ENCODE results near the gene IP6K2.

IP6K2 gene

DNA sequence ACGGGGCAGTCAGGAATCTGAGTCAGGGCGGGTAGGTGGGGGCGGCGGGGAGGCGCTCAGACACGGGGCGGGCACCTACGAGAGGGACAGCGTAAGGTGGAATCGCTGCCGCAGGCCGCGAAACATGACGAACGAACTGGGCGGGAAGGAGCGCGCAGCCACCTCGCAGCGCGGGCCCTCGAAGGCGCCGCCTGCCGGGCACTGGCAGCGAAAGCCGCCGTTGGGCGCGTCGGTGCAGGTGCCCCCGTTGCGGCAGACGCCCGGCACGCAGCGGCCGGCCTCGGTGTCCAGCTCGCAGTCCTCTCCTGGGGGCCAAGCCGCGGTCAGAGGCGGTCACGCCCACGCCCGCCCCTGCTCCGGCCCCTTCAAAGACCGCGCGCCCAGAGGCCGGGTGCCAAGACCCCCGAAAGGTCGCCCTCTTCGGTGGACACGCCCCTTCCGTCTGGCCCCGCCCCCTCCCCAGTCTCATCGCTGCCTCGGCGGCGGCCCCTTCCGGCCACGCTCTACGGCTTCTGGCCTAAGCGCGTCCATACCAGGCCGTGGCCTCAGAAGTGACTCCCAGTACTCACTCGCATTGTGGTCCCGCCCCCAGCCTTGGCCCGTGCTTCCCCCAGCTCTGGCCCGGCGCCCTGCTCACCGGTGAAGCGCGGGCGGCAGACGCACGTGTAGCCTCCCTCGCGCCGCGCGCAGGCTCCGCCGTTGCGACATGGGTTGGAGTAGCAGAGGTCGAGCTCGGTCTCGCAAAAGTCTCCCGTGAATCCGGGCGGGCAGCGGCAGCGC is 60.8 kb downstream of the IP6K2 start:
- TF ChIP-seq POLR2AphosphoS5 (IDR thresholded peaks at IDR 0.05; ENCODE audit: low read depth, low read length) (no peak), REST (IDR thresholded peaks at IDR 0.05; ENCODE audit: insufficient read depth in 1 of 2, low read depth in 2 of 2, low read length in 2 of 2) (no peak), FOXP2 (optimal IDR thresholded peaks at IDR 0.05; ENCODE audit: borderline replicate concordance, extremely low read depth, extremely low read length, insufficient read depth) (no peak), SIN3A (IDR thresholded peaks at IDR 0.05; ENCODE audit: borderline replicate concordance, insufficient read depth, low read length) (no peak)

GRCh38 chr3:48655606-48656005 is 61.4 kb downstream of the IP6K2 start:
- no peak for TF ChIP-seq FOXP2 (optimal IDR thresholded peaks at IDR 0.05; ENCODE audit: borderline replicate concordance, extremely low read depth, extremely low read length, insufficient read depth)
- TF ChIP-seq POLR2AphosphoS5 (IDR thresholded peaks at IDR 0.05; ENCODE audit: low read depth, low read length): no peak
- no peak for TF ChIP-seq SIN3A (IDR thresholded peaks at IDR 0.05; ENCODE audit: borderline replicate concordance, insufficient read depth, low read length)

- no peak for TF ChIP-seq SIN3A (IDR thresholded peaks at IDR 0.05; ENCODE audit: borderline replicate concordance, insufficient read depth, low read length)
- no peak for TF ChIP-seq POLR2AphosphoS5 (IDR thresholded peaks at IDR 0.05; ENCODE audit: low read depth, low read length)
- TF ChIP-seq REST (IDR thresholded peaks at IDR 0.05; ENCODE audit: insufficient read depth in 1 of 2, low read depth in 2 of 2, low read length in 2 of 2): no peak
- no peak for TF ChIP-seq TAF1 (IDR thresholded peaks at IDR 0.05; ENCODE audit: borderline replicate concordance, insufficient read depth, low read length)
- TF ChIP-seq FOXP2 (optimal IDR thresholded peaks at IDR 0.05; ENCODE audit: borderline replicate concordance, extremely low read depth, extremely low read length, insufficient read depth): no peak
These were observed 62.0 kb downstream of the IP6K2 start for GRCh38 chr3:48655063-48655462.

- TF ChIP-seq SIN3A (IDR thresholded peaks at IDR 0.05; ENCODE audit: borderline replicate concordance, insufficient read depth, low read length) (no peak), FOXP2 (optimal IDR thresholded peaks at IDR 0.05; ENCODE audit: borderline replicate concordance, extremely low read depth, extremely low read length, insufficient read depth) (no peak), REST (IDR thresholded peaks at IDR 0.05; ENCODE audit: insufficient read depth in 1 of 2, low read depth in 2 of 2, low read length in 2 of 2) (no peak), POLR2AphosphoS5 (IDR thresholded peaks at IDR 0.05; ENCODE audit: low read depth, low read length) (no peak), TAF1 (IDR thresholded peaks at IDR 0.05; ENCODE audit: borderline replicate concordance, insufficient read depth, low read length) (no peak)
These were observed 63.9 kb downstream of the IP6K2 start for GRCh38 chr3:48652923-48653715.

GRCh38 chr3:48651771-48652170 is 65.2 kb downstream of the IP6K2 start:
- TF ChIP-seq REST (IDR thresholded peaks at IDR 0.05; ENCODE audit: insufficient read depth in 1 of 2, low read depth in 2 of 2, low read length in 2 of 2) (no peak), FOXP2 (optimal IDR thresholded peaks at IDR 0.05; ENCODE audit: borderline replicate concordance, extremely low read depth, extremely low read length, insufficient read depth) (no peak), POLR2AphosphoS5 (IDR thresholded peaks at IDR 0.05; ENCODE audit: low read depth, low read length) (no peak), SIN3A (IDR thresholded peaks at IDR 0.05; ENCODE audit: borderline replicate concordance, insufficient read depth, low read length) (no peak), TAF1 (IDR thresholded peaks at IDR 0.05; ENCODE audit: borderline replicate concordance, insufficient read depth, low read length) (no peak)

Data from PFSK-1 (cell line).